Activated effector memory CD4-positive, alpha-beta T cell treated with anti-CD3 and anti-CD28 coated beads, Interleukin-2, amount 50 U/mL, for 16 hours (primary cell): ENCODE data around the gene SRSF2.
A peak's percentile ranks its signal among the peaks of the same experiment; 100 is the strongest.
"Not testable (repeated sequence)": the region's sequence is repeated elsewhere in the genome, so short reads cannot be mapped to it uniquely, and the experiment has no call there.

Experiments
- DNase-seq: peaks from one replicate; pipeline ENCODE4 v3.0.0-alpha.2; 2020

Gene SRSF2

GRCh38 chr17:76737676-76738467, 741 bp upstream of the SRSF2 start, which contains the start of gene MFSD11:
Gene MFSD11, plus strand, starts transcription at chr17:76738119. Its CDS starts 234 bp downstream, at chr17:76738353.
- peak; percentile 97 for DNase-seq

DNA sequence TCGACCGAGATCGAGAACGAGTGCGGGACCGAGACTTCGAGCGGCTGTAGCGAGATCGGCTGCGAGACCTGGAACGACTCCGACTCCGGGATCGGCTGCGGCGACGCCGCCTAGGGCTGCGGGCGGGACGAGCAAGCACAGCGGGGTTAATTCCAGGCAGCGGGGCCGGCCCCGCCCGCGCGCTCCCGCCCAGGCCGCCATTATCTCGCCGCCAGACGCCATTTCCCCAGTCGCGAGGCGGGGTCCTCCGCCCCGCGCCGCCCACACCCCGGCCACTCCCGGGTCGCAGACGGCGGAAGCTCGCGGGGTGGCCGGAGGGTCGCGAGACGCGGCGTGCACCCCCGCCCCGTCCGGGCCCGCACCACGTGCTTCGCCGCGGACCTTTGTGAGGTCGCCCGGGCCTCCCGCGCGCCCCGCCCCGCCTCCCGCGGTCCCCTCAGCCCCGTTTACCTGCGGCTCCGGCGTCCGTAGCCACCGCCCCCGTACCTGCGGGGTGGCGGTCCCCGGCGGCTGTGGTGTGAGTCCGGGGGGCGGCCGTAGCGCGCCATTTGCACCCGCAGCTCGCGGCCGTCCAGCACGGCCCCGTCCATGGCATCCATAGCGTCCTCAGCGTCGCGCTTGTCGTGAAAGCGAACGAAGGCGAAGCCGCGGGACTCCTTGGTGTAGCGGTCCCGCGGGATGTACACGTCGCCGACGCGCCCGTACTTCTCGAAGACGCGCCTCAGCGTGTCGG, 616 bp downstream of the SRSF2 start:
- peak; percentile 91 for DNase-seq

DNA sequence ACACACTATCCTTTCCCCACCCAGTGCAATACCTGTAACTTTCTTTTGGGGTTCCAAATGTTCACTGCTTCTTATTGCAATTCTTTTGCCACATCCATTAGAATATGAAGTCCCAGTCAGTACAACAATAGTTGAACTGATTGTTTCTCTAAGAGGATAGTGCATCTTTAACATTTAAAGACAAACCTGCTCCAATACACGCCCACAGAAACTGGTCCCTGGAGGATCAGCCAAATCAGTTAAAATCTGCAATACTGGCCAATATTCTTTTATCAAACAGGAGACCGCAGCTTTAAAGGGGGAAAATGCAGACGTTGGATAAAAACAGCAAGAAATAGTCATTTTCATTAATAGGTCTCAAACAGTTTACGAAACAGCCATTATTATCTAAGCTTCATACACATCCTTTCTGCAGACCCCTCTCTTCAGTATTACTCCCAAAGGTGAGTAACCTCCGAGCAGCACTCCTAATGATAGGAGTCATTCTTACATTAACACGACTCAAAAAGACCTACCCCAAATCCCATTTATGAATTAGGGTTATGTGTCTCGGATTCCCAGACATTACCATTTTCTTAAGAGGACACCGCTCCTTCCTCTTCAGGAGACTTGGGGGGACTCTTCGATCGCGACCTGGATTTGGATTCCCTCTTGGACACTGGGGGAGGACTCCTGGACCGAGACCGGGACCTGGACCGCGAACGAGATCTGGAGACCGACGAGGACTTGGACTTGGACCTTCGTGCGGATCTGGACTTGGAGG, 1.4 kb downstream of the SRSF2 start:
- DNase-seq: no peak

- DNase-seq: no peak
These were observed 2.1 kb downstream of the SRSF2 start for GRCh38 chr17:76735006-76735405.

DNA sequence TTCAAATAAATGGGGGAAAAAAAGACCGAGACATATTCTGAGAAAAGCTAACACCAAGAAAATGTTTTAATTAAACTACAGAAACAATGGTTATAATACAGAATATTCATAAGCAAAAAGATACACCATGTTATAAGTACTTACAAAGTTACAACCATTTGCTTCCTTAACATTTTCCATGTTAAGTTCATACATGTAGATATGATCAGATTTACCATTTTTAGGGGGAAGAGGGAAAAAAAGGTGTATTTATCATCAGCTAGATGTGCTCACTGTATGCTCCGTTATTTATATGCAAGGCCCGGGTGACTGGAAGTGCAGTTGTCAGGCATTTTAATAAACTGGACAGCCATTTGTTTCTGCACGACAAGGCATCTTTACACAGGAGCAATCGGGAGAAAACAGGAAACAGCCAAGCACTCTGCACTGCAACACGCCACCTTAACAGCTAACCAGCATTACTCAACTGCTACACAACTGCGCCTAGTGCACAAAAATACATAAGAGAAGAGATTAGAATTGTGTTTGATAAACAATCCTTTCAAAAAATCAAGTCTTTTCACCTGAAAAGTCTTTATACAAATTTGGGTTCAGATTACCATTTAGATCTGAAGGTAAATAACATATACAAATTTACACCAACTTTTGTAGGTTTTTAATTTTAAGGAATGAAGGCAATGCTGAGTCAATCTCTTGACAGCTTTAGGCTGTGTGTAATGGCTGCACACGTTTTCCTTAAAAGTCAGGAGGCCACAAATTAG, 2.9 kb downstream of the SRSF2 start:
- DNase-seq: no peak

GRCh38 chr17:76733618-76733957, 3.5 kb downstream of the SRSF2 start:
- DNase-seq: no peak

GRCh38 chr17:76732734-76733617, 4.2 kb downstream of the SRSF2 start:
- no peak for DNase-seq

GRCh38 chr17:76731800-76732733, 5.1 kb downstream of the SRSF2 start:
- DNase-seq: not testable (repeated sequence)

GRCh38 chr17:76727745-76728456, 9.2 kb downstream of the SRSF2 start:
- DNase-seq: peak; percentile 72

GRCh38 chr17:76726776-76727718, 10.1 kb downstream of the SRSF2 start, which contains the start of gene METTL23:
Gene METTL23, plus strand, starts transcription at chr17:76726839. Its CDS starts 2,872 bp downstream, at chr17:76729711.
- no peak for DNase-seq

- peak; percentile 98 for DNase-seq
These were observed 10.8 kb downstream of the SRSF2 start, which contains the start of gene JMJD6 for GRCh38 chr17:76726231-76726775. Gene JMJD6, minus strand, starts transcription at chr17:76726606. Its CDS starts 131 bp downstream, at chr17:76726475.

- DNase-seq: peak; percentile 91
These were observed 11.4 kb downstream of the SRSF2 start for GRCh38 chr17:76725580-76726230.

- peak; percentile 60 for DNase-seq
These were observed 13.3 kb downstream of the SRSF2 start for GRCh38 chr17:76723812-76724211.

GRCh38 chr17:76722977-76723376, 14.2 kb downstream of the SRSF2 start:
- peak; percentile 47 for DNase-seq

GRCh38 chr17:76722279-76722678, 14.9 kb downstream of the SRSF2 start:
- DNase-seq: peak; percentile 31

- DNase-seq: peak; percentile 38
These were observed 15.7 kb downstream of the SRSF2 start for GRCh38 chr17:76721463-76721862.

- peak; percentile 49 for DNase-seq
These were observed 16.2 kb downstream of the SRSF2 start for GRCh38 chr17:76720941-76721340.
